Hepatocyte (in vitro differentiated cells): Measurements from ENCODE around the gene GRB10.

Source experiments
- EZH2 ChIP-seq: fragments of 200-600 bp; sonication (generic); IDR thresholded peaks from 2 replicates; pipeline ENCODE4 v1.6.1; 2016; ENCODE audit warnings: antibody characterized with exemption, mild to moderate bottlenecking, borderline replicate concordance
- TF ChIP-seq, protein P1 (sequence below): fragments of 200-600 bp; sonication (generic); IDR thresholded peaks from 2 replicates; pipeline ENCODE4 v1.5.1; 2016; ENCODE audit warnings: antibody characterized with exemption, mild to moderate bottlenecking; ENCODE audit not compliant: poor library complexity

DNA sequence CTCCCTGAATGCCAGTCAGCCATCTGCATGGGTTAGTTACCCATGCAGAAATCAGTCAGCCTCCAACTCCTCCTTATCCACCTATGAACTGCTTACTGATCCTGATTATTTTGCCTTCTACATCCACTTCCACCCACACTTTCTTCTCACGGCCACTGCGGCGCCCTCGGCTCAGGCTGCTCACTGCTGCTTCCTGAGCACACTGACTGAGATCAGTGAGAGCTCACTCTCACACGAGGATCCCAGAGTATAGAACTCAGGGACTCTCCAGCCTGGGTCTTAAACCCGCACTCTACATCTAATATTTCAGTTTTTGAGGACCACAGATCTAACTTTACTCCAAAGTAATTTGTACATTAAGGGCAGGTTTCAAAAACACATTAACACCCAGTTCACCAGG is 64.4 kb downstream of the GRB10 start:
- TF ChIP-seq, protein P1, sequence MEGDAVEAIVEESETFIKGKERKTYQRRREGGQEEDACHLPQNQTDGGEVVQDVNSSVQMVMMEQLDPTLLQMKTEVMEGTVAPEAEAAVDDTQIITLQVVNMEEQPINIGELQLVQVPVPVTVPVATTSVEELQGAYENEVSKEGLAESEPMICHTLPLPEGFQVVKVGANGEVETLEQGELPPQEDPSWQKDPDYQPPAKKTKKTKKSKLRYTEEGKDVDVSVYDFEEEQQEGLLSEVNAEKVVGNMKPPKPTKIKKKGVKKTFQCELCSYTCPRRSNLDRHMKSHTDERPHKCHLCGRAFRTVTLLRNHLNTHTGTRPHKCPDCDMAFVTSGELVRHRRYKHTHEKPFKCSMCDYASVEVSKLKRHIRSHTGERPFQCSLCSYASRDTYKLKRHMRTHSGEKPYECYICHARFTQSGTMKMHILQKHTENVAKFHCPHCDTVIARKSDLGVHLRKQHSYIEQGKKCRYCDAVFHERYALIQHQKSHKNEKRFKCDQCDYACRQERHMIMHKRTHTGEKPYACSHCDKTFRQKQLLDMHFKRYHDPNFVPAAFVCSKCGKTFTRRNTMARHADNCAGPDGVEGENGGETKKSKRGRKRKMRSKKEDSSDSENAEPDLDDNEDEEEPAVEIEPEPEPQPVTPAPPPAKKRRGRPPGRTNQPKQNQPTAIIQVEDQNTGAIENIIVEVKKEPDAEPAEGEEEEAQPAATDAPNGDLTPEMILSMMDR: no peak
- TF ChIP-seq EZH2: no peak
